Astrocyte (in vitro differentiated cells and primary cell): ENCODE measurements around the gene PNPLA2.

ENCODE experiments used
- CTCF ChIP-seq: IDR thresholded peaks from 2 replicates; pipeline ENCODE4 v1.5.1; 2011; ENCODE audit warnings: low read depth, mild to moderate bottlenecking, inconsistent platforms, low read length, moderate library complexity; ENCODE audit not compliant: insufficient read depth
- EZH2 ChIP-seq: IDR thresholded peaks from 2 replicates; pipeline ENCODE4 v1.6.1; 2012; ENCODE audit warnings: mild to moderate bottlenecking, low read length, inconsistent platforms; ENCODE audit not compliant: insufficient read depth

- TF ChIP-seq EZH2 (no peak), CTCF (no peak)
These were observed 41.8 kb downstream of the PNPLA2 start for GRCh38 chr11:860234-861104.
